HG03439 (cell line): ENCODE measurements around the gene FTSJ1.

Experiments used
- ATAC-seq: cut with Tn5 transposase; IDR thresholded peaks from one replicate; pipeline ENCODE4 v1.9.1; 2021; ENCODE audit warnings: mild to moderate bottlenecking, moderate library complexity; ENCODE audit not compliant: unreplicated experiment

FTSJ1 gene

DNA sequence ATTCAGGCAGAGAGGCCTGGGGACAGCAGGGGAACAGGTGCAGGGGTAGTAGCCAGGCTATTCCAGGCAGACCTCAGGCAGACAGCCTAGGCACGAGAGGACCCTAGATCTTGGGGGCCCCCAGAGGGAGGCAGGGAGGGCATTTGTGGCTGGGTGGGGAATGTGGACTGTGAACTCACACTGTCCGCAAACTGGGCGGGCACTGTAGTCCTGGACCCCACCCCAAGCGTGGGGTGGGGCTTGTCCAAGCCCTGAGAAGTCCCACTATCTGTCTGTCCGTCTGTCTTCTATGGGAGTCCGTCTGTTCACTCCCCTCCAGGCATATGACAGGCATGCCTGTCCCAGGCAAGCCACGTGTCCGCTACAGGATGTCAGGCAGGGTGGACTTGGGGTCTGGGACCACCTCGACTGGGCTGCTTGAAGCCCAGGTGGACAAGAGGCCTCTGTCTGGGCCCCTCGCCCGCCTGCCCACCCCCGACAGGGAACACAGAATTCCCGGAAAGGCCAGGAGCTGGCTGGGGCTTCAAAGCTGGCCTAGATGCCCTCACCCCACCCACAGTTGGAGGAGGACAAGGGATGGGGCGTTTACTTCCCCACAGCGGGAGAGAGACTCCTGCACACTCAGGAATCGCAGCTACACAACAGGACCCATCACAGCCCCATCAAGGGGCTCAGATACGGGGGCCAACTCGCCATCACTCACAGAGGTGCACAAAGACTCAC, 5.7 kb upstream of the FTSJ1 start, which contains the start of gene SLC38A5:
Gene SLC38A5 (minus strand): TSS at position 151 of the 723 bp plus-strand sequence. CDS start 2,336 bp downstream, outside the sequence.
- no peak for ATAC-seq

GRCh38 chrX:48470833-48471118, 5.2 kb upstream of the FTSJ1 start:
- ATAC-seq, result no peak

DNA sequence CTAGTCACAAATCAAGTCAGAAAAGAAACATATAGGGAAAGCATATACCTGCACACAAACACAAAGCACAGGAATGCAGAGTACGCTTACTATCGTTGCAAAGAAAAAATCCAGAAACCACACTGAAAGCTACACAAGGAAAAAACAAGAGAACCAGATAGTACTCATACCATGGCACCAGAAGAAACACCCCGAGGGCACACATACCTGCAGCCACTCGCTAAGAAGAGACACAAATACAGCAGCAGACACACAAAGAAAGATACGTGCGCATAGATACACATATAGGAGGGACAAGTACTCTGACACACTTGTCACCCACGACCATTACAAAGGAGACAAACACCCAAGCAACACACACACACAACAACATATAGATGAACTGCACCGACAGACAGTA, 4.5 kb upstream of the FTSJ1 start:
- no peak for ATAC-seq

- ATAC-seq, result no peak
Measured at GRCh38 chrX:48472225-48472624, 3.8 kb upstream of the FTSJ1 start.

- ATAC-seq, result no peak
Measured at GRCh38 chrX:48472851-48473703, 2.9 kb upstream of the FTSJ1 start.

- no peak for ATAC-seq
Measured at GRCh38 chrX:48473704-48473990, 2.4 kb upstream of the FTSJ1 start.

DNA sequence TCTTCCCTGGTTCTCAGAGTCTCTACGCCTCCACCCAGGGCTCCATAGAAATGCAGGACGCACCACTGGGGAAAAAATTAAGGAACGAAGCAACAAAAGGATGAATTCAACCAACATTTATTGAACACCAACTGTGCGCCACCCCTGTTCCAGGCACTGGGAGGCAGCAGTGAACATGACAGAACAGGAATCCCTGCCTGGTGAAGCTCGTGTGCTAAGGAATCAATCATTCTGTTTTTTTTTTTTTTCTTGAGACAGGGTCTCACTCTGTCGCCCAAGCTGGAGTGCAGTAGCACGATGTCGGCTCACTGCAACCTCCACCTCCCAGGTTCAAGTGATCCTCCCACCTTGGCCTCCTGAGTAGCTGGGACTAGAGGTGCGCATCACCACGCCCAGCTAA, 1.9 kb upstream of the FTSJ1 start:
- no peak for ATAC-seq

- no peak for ATAC-seq
Measured at GRCh38 chrX:48474581-48474980, 1.4 kb upstream of the FTSJ1 start.

DNA sequence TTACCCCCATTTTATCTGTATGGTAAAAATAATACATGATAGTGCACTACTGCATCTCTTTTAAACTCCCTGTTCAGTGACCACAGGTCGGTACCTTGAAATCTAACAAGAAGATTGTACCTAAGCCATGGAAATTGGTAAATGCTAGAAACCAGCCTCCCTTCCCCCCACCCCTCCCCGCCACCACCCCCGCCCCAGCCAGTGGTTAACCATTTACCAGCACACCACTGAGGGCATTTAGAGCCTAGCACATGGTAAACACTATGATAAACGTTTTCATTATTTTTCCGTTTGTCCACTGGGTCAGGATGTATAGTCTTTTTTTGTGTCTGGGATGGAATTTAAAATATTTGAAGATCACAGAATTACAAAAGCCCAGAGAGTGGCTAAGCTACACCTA, 703 bp upstream of the FTSJ1 start:
- no peak for ATAC-seq

GRCh38 chrX:48476919-48477318, 920 bp downstream of the FTSJ1 start:
- no peak for ATAC-seq

DNA sequence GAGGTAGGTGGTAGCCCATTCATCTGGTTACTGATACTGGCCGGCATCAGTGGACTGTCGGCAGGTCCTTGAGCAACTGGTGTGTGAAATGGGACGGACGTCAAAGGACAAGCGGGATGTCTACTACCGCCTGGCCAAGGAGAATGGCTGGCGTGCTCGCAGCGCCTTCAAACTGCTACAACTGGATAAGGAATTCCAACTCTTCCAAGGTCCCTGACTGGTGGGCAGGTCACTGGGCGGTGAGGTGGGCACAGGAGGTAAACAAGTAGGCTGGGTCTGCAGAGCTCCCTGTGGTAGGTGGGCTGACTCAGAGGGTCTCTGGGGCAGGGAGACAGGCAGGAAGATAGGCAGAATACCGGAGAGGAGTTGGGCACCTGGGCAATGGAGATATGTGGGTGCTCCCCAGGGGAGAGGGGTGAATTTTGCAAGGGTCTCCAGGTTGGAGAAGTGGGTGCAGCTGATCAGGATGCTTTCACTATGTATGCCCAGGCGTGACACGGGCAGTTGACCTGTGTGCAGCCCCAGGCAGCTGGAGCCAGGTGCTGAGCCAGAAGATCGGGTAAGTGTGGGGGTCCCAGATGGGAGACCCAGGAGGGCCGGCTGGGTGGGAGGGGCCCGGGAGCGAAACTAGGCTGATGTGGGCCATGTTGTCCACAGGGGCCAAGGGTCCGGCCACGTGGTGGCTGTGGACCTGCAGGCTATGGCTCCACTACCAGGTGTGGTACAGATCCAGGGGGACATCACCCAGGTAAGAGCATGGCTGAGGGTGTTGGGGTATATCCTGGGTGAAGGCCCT, 2.2 kb downstream of the FTSJ1 start:
- ATAC-seq, result no peak

GRCh38 chrX:48478806-48479205, 2.8 kb downstream of the FTSJ1 start:
- no peak for ATAC-seq

DNA sequence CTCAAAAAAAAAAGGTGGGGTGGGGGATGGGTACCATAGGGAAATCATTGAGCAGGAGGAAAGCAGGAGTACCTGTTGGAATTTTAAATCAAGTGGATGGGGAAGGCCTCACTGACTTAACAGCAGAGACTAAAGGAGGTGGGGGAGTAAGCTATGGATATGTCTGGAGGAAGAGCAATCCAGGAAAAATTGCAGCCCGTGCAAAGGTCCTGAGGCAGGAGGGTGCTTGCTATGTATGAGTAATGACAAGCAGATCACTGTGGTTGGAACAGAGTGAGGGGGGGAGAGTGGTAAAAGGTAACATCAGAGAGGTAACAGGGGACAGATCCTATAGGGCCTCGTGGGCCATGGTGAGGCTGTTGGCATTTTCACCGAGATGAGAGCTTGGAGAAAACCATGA, 4.1 kb downstream of the FTSJ1 start:
- ATAC-seq, result no peak

DNA sequence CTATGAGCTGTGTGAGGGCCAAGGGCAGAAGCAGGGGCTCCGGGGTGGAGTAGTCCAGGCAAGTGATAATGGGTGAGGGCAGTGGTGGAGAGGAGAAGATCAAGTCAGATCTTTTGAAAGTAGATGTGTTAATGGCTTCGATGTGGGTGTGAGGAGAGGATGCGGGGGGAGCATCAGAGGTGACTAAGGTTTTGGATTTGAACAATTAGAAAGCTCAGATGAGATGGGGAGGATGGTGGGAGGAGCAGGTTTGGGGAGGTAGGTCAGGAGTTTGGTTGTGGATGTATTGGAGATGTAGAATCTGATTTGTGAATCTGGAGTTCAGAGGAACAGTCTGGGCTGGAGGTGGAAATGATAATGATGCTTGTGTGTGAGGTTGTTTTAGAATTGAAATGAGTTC, 4.6 kb downstream of the FTSJ1 start:
- no peak for ATAC-seq

- no peak for ATAC-seq
Measured at GRCh38 chrX:48482526-48482925, 6.5 kb downstream of the FTSJ1 start.

DNA sequence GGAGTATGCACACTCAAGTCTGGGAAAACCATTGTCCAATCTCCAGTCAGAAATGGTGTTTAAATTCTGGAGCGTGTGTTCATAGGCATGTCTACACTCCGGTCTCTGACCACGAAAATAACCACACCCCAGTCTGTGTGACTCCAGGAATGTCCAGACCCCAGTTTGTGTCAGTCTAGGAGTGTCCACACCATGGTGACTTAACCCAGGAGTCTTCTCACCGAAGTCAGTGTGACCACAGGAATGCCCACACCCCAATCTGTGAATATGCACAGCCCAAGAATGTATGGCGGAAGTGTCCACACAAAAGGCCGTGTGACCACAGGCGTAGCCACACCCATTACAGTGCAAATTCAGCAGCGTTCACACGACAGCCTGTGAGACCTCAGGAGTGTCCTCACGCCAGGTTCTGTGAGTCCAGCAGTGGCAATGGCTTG, 11.4 kb downstream of the FTSJ1 start:
- no peak for ATAC-seq

- ATAC-seq, result no peak
Measured at GRCh38 chrX:48488034-48488433, 12.0 kb downstream of the FTSJ1 start.

GRCh38 chrX:48489296-48489695, 13.3 kb downstream of the FTSJ1 start:
- ATAC-seq, result no peak

DNA sequence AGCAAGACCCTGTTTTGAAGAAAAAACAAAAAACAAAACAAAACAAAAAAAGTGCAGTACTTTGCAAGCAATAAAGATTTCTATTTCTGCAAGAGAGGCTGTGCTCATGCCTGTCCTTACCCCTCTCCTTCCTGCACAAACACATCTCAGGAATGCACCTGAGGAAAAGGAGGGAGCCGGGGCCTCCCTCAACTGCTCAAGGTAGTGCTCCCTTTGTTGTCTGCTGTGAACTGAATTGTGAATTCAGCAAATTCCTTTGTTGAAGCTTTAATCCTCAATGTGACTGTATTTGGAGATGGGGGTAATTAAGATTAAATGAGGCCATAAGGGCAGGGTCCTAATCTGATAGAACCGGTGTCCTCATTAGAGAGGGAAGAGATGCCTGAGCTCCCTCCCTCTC, 13.9 kb downstream of the FTSJ1 start:
- no peak for ATAC-seq

GRCh38 chrX:48490661-48491060, 14.7 kb downstream of the FTSJ1 start:
- no peak for ATAC-seq

- no peak for ATAC-seq
Measured at GRCh38 chrX:48491809-48492208, 15.8 kb downstream of the FTSJ1 start.
